ENCODE data around the gene NCAPD2. TPM values are rescaled to one million over a fixed set of nuclear protein-coding genes. Genes with fewer than 3 reads are reported as not detected.
"Not testable (repeated sequence)": the region's sequence is repeated elsewhere in the genome, so short reads cannot be mapped to it uniquely, and the experiment has no call there.

Gene NCAPD2
- total RNA-seq, 4 donors from 2014 or later: 26.1 to 86.6 (median 32.7) TPM

DNA sequence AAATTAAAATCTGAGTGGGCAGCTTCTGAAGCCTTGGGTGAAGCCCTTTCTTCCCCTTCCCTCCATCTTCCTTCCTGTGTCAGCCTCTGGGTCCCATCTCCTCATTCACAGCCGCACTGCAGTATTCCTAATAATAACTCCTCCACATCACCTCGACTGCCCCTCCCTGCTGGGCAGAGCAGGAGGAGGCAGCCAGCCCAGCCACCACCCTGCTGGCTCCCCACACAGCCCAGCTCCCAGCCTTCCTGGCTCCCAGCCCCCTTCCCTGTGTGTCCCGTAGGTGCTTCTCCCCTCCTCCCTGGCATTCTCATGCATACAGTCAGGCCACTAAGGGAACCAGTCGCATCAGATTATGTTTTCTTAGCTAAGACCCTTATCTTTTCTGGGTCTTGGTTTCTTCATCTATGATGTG lies 58.2 kb downstream of the NCAPD2 start:
- no peaks in the 10 kb centered on the region for H3K9me3 ChIP-seq
- H3K4me3 ChIP-seq: no peak overlapping the region
- H3K36me3 ChIP-seq: peaks cover 0 to 19% (median 0%) of the 10 kb centered on the region in 3 donors
- H3K27ac ChIP-seq: peak overlapping the region; percentile 44 to 80 (median 58)
- no peaks in the 10 kb centered on the region for H3K27me3 ChIP-seq
- peaks cover 0 to 51% (median 17%) of the 10 kb centered on the region in 4 donors for H3K4me1 ChIP-seq
- DNase-seq: no peak
- TF ChIP-seq POLR2A (IDR thresholded peaks at IDR 0.05): no peak
- TF ChIP-seq, protein P1, sequence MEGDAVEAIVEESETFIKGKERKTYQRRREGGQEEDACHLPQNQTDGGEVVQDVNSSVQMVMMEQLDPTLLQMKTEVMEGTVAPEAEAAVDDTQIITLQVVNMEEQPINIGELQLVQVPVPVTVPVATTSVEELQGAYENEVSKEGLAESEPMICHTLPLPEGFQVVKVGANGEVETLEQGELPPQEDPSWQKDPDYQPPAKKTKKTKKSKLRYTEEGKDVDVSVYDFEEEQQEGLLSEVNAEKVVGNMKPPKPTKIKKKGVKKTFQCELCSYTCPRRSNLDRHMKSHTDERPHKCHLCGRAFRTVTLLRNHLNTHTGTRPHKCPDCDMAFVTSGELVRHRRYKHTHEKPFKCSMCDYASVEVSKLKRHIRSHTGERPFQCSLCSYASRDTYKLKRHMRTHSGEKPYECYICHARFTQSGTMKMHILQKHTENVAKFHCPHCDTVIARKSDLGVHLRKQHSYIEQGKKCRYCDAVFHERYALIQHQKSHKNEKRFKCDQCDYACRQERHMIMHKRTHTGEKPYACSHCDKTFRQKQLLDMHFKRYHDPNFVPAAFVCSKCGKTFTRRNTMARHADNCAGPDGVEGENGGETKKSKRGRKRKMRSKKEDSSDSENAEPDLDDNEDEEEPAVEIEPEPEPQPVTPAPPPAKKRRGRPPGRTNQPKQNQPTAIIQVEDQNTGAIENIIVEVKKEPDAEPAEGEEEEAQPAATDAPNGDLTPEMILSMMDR (IDR thresholded peaks at IDR 0.05): no peak

DNA sequence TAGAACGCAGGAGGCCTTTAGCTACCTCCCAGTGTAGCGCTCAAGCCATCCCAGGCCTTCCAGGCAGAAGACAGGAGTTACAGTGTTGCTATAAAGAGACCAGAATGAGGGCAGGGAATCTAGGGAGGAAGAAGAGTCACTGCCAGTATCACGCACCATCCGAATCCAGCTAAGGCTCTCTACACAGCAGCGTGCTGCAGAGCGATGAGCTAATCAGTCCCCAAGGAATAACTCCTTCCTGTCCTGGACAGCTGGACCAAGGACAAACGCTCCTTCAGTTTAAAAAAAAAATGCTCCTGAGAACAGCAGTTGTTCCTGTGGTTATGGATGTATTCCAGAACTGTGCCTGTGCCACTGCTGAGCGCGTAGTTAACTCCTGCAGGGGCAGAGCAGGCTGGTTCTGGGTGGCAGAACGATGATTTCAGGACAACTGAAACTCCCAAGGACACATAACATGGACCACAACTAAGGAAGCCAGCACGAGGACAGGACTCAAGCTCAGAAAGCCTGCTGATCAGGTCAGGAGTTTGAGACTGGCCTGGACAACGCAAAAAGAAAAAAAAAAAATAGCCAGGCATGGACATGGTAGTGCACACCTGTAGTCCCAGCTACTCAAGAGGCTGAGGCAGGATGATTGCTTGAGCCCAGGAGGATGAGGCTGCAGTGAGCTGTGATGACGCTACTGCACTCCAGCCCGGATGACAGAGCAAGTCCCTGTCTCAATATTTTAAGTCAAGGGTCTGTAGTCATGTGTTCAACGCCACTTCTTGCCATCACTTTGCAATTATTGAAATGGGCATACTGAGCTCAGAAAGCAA lies 59.4 kb downstream of the NCAPD2 start:
- DNase-seq: no peak
- Histone ChIP-seq H3K36me3 (peaks cover 0 to 9% (median 0%) of the 10 kb centered on the region in 3 donors), H3K4me1 (peaks cover 0 to 54% (median 17%) of the 10 kb centered on the region in 4 donors), H3K9me3 (no peaks in the 10 kb centered on the region), H3K27ac (peak overlapping the region; percentile 44 to 80 (median 58)), H3K27me3 (no peaks in the 10 kb centered on the region), H3K4me3 (peak overlapping the region in 1 of 4 donors; percentile 17)
- TF ChIP-seq, protein P1 (IDR thresholded peaks at IDR 0.05): no peak
- no peak for TF ChIP-seq POLR2A (IDR thresholded peaks at IDR 0.05)

DNA sequence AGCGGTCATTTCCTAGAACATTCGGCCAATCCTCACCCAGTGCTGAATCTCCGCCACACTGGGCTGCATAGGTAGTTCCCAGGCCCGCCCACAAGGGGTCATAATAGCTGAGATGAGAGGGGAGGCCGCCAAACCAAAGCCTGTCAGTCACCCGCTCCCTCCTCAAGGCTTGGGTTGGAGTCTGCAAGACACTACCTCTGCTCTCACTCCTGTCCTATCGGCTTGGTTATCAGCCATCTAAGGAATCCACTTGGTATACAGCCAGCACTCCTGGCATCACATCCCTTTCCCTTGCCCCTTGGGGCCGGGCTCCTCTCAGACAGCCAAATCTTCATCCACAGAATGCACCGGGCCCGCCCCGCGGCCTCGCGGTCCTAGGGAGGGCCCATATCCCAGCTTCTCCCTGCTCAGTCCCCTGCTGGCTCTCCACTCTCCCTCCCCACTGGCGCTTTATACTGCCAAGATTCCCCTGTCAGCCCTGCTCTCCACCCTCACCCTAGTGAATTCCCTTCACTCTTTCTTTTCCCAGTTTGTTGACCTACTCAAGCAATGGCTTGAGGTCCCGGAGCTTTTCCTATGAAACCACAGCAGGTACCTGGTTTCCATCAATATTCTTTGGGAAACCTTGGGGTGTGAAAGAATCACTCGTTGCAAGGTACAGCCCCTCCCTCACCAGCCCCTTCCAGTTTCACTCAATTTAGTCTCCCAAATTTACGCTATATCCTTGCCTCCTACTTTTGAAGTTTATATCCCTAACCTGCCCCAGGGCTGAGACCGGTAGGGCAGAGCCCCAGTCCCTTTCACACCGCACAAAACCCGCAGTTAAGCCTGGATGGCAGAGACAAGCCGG lies 60.5 kb downstream of the NCAPD2 start:
- Histone ChIP-seq H3K27me3 (no peaks in the 10 kb centered on the region), H3K27ac (peak overlapping the region; percentile 15 to 85 (median 54)), H3K4me3 (peak overlapping the region; percentile 64 to 90 (median 76)), H3K36me3 (peaks cover 0 to 8% (median 0%) of the 10 kb centered on the region in 3 donors), H3K4me1 (peaks cover 0 to 55% (median 17%) of the 10 kb centered on the region in 4 donors), H3K9me3 (no peaks in the 10 kb centered on the region)
- TF ChIP-seq, protein P1 (IDR thresholded peaks at IDR 0.05): peak; percentile 52 to 63 (median 58)
- no peak for TF ChIP-seq POLR2A (IDR thresholded peaks at IDR 0.05)
- peak; percentile 72 to 89 (median 87) for DNase-seq

- H3K9me3 ChIP-seq: no peaks in the 10 kb centered on the region
- H3K27ac ChIP-seq: peak overlapping the region; percentile 15 to 85 (median 58)
- peaks cover 0 to 55% (median 17%) of the 10 kb centered on the region in 4 donors for H3K4me1 ChIP-seq
- H3K27me3 ChIP-seq: no peaks in the 10 kb centered on the region
- DNase-seq: peak in 1 of 3 donors; percentile 50
- TF ChIP-seq, protein P1 (IDR thresholded peaks at IDR 0.05): no peak
- no peak for TF ChIP-seq POLR2A (IDR thresholded peaks at IDR 0.05)
- peaks cover 0 to 16% (median 0%) of the 10 kb centered on the region in 3 donors for H3K36me3 ChIP-seq
- peak overlapping the region; percentile 64 to 90 (median 76) for H3K4me3 ChIP-seq
Observed at GRCh38 chr12:6555018-6555691, 61.3 kb downstream of the NCAPD2 start.

GRCh38 chr12:6556496-6556817 lies 62.6 kb downstream of the NCAPD2 start:
- not testable (repeated sequence) for H3K9me3 ChIP-seq, H3K27me3 ChIP-seq, DNase-seq
- Histone ChIP-seq H3K4me3 (peak overlapping the region in 3 of 4 donors; percentile 64 to 90 (median 69)), H3K4me1 (peaks cover 0 to 43% (median 17%) of the 10 kb centered on the region in 4 donors), H3K27ac (peak overlapping the region; percentile 15 to 85 (median 58)), H3K36me3 (peaks cover 0 to 29% (median 0%) of the 10 kb centered on the region in 3 donors)
